GM12801 (cell line): ENCODE data around the gene SCAMP5.

Experiments
- CTCF ChIP-seq: IDR thresholded peaks from one replicate; pipeline ENCODE4 v1.5.1; 2011; ENCODE audit warnings: control low read depth; ENCODE audit not compliant: insufficient read length; ENCODE audit errors: extremely low read depth

The SCAMP5 gene

DNA sequence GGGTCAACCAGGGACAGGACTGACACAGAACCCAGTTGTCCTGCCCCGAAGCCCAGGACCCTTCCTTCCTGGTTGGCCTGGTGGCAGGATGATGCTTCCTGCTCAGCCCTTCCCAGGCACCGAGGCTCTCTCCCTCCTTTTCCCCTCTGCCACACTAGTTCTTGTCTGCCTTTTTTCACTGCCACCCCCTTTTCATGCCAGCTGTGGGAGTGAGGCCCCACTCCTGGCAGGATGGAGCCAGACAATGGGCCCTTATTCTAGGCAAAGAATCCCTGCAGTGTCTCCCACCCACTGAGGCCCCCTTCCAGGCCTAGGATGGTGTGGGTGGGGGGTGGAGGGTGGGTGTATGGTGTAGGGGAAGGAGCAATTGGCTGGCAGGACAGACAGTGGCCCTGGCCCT lies 1.1 kb upstream of the SCAMP5 start:
- TF ChIP-seq CTCF: no peak

DNA sequence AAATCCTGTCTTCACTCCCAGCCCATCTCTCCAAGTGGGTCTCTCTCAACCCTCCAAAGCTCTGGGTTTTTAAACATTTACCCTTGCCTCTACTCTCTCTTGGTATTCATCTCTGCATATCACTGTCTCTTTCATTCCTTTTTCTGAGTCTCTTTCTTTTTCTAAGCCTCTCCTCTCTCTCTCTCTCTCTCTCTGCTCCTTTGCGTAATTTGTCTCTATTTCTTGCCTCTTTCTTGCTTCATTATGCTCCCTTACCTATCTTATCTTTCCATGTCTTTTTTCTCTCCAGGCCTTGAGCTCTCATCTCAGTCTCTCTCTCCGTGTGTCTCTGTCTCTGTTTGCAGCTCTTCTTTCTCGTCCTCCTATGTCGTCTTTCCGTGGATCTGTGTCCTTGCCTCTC lies 678 bp upstream of the SCAMP5 start:
- TF ChIP-seq CTCF: no peak

- TF ChIP-seq CTCF: no peak
Observed at GRCh38 chr15:74995779-74996765, 709 bp downstream of the SCAMP5 start.

- TF ChIP-seq CTCF: no peak
Observed at GRCh38 chr15:74997141-74997540, 1.8 kb downstream of the SCAMP5 start.

GRCh38 chr15:74997543-74997942 lies 2.2 kb downstream of the SCAMP5 start:
- no peak for TF ChIP-seq CTCF

DNA sequence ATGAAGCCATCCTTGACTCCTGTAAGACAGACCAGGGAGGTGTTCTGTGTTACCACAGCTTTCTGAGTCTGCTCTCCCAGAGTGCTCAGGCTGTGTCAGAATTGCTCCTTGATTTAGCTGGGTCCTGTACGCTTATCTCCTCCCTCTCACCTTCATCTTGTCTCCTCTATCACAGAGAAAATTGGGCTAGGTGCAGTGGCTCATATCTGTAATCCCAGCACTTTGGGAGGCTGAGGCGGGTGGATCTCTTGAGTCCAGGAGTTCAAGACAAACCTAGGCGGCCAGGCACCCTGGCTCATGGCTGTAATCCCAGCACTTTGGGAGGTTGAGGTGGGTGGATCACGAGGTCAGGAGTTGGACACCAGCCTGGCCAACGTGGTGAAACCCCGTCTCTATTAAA lies 5.9 kb downstream of the SCAMP5 start:
- no peak for TF ChIP-seq CTCF

GRCh38 chr15:75002398-75002797 lies 7.0 kb downstream of the SCAMP5 start:
- no peak for TF ChIP-seq CTCF
